Limb (tissue), 2 donors: ENCODE measurements around the gene OR52A5.
"Not testable (repeated sequence)": the region's sequence is repeated elsewhere in the genome, so short reads cannot be mapped to it uniquely, and the experiment has no call there.

Source experiments
- DNase-seq, 2 donors: peaks; one replicate each; pipeline ENCODE4 v3.0.0-alpha.2; 2016; ENCODE audit errors: extremely low spot score in 2 of 2

The OR52A5 gene

DNA sequence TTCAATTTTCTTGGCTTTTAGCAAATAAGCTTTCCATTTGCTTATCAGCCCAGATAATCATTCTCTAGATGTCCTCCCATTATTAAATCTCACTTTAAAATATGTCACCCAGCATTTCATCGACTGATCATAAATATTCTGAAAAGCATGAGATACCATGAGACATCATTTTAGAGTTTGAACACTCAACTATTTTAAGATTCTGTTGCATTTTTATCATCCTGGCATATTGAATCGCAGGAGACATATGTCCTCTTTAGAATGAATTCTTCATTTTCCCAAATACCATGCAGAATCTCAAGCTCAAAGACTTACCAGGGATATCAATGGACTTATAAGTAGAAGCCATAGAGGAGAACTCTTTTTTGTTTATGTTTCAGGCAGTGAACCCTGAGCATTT is at the start of gene OR52A5:
TSS of gene OR52A5 (minus strand) at position 361 of the 400 bp plus-strand sequence. CDS start 5,714 bp downstream, outside the sequence.
- DNase-seq: no peak

DNA sequence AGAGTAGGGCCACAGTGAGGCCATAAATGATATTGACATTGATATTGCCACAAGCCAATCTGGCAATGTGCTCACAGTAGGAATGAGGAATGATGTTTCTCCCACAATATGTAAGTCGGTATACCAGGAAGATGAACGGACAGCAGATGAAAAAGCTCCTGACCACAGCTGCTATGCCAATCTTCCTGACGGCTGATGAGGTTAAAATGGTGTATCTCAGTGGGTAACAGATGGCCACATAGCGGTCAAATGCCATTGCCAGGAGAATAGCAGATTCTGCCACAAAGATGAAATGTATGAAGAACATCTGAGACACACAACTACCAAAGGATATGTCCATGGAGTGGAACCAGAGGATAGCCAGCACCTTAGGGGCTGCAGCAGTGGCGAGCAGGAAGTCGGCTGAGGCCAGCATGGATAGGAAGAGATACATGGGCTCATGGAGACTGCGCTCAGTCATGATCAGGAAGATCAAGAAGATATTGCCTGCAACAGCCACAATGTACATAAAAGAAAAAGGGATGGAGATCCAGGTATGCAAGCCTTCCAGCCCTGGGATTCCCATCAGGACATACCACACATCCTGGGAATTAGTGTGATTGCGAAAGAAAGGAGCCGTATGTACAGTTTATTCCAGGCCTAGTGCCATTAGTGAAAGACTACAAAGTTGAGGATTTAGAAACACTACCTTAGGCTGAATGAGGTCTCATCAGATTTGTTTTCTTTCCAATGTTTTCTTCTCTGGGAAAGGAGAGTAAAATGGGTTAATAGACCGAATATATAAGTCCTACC is 40.1 kb upstream of the OR52A5 start:
- DNase-seq: no peak

DNA sequence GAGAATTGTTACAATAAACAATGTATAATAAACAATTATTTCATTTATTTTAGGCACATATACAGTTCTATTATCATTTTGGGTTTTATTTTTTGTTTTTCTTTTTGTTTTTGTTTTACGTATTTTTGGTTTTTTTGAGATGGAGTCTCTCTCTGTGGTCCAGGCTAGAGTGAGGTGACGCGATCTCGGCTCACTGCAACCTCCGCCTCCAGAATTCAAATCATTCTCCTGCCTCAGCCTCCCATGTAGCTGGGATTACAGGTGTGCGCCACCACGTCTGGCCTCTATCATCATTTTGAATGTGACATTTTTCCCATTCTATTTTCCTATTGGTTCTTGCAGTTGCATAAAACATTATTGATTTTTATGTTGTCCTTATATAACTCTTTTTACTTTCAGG is 36.8 kb upstream of the OR52A5 start:
- DNase-seq: no peak

DNA sequence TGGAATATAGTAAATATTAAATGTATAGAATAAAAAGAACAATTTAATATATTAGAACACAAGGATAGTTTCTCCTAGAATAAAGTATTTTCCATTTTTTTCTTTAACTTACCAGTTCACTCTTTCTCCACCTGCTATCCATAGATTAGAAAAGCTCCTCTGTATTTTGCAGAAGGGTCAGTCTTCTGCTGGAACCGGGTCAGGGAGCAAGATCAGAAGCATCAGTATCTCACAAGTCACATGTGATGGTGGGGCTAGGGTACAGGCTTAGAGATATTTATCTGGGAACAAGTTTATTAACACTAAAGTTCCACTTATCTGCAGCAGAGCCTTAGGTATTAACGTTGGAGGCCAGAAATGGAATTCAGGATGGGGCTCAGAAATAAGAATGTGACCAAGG is 33.7 kb upstream of the OR52A5 start:
- no peak for DNase-seq

DNA sequence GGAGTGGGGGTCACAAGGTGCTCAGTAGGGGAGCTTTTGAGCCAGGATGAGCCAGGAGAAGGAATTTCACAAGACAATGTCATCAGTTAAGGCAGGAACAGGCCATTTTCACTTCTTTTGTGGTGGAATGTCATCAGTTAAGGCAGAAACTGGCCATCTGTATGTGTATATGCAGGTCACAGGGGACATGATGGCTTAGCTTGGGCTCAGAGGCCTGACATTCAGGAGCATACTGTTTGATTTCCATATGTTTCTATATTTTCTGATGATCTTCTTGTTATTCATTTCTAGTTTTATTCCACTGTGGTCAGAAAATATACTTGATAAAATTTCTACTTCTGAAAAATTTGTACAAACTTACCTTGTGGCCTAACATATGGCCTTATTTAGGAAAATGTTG is 27.7 kb upstream of the OR52A5 start:
- not testable (repeated sequence) for DNase-seq

DNA sequence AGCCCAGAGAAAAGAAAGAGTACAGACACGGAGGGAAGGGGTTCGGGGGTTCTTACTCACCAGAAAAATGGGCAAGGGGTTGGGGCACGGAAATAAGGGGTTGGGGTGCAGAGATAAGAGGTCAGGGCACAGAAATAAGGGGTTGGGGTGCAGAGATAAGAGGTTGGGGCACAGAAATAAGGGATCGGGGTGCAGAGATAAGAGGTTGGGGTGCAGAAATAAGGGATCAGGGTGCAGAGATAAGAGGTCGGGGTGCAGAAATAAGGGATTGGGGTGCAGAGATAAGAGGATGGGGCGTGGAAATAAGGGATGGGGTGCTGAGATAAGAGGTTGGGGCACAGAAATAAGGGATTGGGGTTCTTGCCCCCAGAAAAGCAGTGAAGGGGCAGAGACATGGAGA is 26.7 kb upstream of the OR52A5 start:
- not testable (repeated sequence) for DNase-seq

DNA sequence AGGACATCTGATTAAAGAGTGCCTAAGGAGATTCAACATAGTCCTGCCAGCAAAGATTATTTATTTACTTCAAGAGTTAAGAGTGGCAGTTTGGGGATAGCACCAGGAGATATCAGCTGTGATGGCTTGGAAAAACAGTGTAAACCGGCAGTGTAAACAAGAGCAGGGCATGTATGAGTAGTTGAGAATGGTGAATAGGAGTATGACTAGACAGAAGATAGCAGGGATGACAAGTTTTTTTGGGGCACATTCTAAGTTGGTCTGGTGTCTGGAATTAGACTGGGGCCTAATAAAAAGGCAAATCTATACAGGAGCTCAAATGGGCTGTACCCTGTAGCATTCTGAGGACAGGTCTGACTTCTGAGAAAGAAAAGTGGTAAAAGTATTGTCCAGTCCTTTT is 22.9 kb upstream of the OR52A5 start:
- not testable (repeated sequence) for DNase-seq

DNA sequence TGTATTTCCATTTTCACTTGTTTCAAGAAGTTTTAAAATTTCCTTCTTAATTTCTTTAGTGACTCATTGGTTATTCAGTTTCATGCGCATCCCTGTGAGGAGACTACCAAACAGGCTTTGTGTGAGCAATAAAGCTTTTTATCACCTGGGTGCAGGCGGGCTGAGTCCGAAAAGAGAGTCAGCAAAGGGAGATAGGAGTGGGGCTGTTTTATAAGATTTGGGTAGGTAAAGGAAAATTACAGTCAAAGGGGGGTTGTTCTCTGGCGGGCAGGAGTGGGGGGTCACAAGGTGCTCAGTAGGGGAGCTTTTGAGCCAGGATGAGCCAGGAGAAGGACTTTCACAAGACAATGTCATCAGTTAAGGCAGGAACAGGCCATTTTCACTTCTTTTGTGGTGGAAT is 22.1 kb upstream of the OR52A5 start:
- not testable (repeated sequence) for DNase-seq

DNA sequence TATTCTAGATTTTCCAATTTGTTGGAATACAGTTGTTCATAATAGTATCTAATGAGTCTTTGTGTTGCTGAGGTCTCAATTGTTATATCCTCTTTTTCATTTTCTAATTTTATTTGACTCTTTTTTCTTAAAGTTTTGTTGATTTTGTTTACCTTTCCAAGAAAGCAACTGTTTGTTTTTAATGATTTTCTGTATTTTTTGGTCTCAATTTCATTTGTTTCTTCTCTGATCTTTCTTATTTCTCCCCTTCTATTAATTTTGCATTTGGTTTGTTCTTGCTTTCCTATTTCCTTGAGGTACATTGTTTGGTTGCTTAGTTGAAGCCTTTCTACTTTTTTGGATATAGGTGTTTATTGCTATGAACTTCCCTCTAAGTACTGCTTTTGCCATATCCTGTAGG is 21.6 kb upstream of the OR52A5 start:
- no peak for DNase-seq

DNA sequence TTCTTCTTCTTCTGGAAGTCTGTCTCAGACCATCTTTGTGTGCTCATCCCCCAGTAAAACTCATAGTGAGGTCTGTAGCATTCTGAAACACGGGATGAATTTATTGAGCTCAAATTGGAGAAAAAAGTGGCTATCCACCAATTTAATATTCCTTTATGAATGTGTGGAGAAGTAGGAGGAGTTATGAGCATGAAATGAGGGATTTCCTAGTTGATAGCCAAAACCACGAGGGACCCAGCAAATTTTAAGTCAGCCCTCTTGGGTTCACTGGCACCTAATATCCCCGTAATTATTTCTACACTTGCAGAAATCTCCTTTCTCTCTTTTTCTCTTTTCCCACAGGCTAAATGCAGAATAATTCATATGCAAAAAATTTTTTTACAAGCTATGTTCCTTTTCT is 16.5 kb upstream of the OR52A5 start, which contains the start of gene OR52A1:
TSS of gene OR52A1 (minus strand) at position 101 of the 400 bp plus-strand sequence. CDS start 2,388 bp downstream, outside the sequence.
- no peak for DNase-seq

DNA sequence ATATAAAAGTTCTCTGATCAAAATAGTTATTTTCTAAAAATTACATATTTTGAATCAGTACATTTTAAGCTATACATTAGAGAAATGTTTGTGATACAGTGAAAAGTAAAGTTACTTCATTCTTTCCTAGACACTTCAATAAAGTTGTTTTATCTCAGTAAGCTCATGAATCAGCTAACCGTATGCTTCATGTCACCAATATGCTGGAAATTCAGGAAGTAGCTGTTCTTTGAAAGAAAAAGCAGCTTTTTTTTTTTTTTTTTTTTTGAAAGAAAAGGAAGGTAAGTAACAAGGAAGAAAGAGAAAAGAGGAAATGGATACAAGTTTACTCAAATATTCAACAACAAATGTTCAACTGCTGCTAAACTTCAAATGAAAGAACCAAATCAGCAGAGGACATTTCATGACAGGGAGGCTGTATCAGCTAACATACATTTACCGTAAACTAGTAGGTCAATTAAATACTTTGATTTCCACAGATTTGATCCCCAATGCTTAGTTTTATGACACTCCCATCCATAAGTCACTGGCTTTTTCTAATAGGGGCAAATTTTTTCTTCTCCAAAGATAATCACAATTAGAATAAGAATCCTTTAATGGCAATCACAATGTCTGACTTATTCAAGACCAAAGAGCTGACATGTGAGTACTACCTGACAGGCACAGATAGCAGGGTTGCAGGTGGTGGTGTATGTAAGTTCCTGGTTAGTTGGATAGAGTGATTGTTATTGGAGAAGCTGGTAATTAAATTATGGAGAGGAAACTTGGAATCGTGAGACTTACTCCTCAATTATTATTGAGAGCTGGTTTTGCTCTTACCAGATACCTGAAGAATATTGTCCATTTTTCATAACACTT is 15.6 kb upstream of the OR52A5 start:
- DNase-seq: no peak

DNA sequence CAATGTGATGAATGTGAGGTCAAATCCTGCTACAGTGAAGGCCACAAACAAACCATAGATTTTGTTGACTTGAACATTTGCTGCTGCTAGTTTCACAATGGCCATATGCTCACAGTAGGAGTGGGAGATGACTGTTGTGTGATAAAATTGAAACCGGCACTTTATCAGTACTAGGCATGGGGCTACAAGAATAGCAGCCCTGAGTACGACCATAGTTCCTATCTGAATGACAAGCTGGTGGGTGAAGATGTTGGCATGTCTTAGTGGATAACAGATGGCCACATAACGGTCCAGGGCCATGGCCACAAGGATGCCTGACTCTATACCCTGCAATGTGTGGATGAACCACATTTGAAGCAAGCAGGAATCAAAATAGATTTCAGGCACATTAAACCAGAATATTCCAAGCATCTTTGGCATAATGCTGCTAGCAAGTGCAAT is 13.6 kb upstream of the OR52A5 start:
- no peak for DNase-seq

DNA sequence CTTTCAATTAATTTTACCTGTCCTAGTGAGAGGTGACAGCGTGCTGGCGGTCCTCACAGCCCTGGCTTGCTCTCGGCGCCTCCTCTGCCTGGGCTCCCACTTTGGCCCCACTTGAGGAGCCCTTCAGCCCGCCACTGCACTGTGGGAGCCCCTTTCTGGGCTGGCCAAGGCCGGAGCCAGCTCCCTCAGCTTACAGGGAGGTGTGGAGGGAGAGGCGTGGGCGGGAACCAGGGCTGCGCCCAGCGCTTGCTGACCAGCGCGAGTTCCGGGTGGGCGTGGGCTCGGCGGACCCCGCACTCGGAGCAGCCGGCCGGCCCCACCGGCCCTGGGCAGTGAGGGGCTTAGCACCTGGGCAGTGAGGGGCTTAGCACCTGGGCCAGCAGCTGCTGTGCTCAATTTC is 6.0 kb upstream of the OR52A5 start:
- DNase-seq: not testable (repeated sequence)

DNA sequence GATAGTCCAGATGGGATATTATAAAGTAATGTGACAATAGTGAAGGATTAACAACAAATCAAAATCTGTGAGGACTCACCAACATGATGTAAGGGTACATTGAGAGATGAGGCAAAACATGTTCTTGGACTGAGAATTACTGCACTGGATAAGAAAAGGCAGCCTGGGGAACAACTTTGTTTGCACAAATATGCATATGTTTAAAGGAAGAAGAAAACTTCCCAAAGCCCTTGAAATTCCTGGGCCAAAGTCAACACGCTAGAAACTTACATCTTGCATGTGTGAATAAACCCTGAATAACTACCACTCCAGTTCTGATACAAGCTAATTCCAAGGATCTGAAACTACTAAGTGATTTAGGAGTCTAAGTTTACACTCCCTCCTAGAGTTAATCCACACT is 1.1 kb downstream of the OR52A5 start:
- DNase-seq: no peak

DNA sequence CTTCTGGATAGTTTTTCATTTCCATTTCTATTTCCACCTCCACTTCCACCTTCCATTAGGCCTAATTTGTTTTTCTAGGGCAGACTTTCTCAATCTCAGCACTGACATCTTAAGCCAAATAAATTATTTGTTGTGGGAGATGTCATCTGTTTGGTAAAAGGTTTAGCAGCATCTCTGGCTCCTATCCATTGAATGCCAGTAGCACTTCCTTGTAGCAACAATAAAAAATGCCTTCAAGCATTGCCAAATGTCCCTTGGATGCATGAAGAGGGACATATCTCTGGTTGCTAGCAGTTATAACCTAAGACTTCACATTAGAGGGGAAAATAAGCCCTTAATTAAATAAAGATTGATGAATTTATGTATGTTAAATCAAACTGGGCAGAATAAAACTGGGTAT is 1.9 kb downstream of the OR52A5 start:
- no peak for DNase-seq

DNA sequence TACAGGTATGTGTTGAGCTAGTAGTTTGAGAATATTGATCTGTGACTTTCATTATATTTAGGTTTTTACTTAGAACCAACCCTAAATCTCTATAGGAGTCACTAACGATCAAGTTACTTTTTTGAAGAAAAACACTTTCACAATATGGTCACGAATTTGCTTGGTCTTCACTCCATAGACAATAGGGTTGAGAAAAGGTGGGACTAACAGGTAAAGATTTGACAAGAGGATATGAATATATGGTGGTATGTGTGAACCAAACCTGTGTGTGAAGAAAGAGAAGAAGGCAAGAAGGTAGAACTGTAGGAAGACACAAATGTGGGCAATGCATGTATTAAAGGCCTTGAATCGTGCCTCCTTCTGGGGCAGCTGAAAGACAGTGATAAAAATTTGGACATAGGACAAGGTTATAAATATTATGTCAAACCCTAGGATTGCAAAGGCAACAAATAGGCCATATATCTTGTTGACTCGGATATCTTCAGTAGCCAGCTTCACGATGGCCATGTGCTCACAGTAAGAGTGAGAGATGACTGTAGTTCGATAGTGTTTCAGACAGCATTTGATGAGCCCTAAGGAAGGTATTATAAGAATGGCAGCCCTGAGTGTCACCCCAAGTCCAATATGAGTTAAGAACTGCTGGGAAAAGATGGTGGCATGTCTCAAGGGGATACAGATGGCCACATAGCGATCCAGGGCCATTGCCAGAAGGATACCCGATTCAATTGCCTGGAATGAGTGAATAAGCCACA is 6.4 kb downstream of the OR52A5 start:
- DNase-seq: no peak

DNA sequence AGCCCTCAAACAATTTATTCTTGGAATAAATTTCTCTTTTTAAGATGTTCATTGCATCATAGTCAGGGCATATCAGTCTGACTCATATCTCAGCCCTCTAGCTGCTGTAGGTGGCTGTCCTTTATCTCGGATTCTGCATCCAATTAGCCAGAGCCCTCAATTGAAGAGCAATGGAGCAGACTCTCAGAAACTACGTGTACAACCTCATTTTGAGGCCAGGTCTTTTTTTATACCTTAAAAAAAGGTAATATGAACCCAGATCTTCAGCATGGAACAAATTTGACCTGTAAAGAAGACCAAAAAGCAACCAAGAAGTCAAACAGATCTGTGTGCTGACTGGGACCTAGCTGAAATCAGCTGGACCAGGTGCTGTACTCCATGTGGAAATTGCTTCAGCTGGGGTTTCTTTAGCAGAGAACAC is 8.7 kb downstream of the OR52A5 start:
- no peak for DNase-seq

DNA sequence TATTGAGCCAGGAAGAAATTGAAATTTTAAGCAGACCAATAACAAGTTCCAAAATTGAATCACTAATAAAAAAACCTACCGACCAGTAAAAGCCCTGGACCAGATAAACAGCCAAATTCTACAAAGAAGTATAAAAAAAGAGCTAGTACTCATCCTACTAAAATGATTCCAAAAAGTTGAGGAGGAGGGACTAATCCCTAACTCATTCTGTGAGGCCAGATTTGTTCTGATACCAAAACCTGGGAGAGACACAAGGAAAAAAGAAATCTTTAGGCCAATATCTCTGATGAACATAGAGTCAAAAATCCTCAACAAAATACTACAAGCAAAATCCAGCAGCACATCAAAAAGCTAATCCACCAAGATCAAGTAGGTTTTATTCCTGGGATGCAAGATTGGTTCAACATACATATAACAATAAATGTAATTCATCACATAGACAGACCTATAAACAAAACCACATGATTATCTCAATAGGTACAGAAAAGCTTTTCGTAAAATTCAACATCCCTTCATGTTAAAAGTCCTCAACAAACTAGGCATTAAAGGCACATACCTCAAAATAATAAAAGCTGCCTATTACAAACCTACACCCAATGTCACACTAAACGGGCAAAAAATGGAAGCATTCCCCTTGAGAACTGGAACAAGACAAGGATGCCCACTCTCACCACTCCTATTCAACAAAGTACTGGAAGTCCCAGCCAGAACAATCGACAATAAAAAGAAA is 13.1 kb downstream of the OR52A5 start:
- no peak for DNase-seq

DNA sequence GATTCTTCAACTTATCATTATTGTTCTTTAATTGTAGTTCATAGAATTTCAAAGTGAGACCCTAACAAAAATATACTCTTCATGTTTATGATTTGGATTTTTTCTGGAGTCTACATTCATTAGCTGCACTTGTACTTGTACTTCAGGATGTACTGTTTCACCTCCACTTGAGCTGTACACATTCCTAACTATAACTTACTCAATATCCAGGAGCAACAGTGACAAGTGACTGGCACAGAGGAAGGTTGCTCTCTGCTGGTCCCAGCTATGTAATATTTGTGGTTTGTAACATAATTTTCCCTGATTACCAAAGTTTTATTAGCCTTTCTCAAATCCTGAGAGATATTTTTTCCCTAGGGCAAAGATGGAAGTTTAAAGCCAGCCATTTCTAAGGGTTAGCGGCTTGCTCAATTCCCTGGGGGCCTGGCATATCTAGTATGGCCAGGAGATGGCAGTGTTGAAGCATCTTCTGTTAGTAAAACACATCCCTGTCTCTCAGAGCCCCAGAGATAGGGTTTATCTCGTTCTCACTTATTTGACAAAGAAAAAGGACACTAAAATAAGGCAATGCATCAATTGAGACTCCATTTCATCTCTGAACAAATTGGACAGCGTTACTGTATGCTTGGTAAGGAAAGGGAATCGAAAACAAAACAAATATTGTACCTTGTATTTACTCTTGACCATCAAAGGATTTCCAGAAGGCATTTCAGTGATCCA is 14.2 kb downstream of the OR52A5 start:
- peak; percentile 50 to 79 for DNase-seq

DNA sequence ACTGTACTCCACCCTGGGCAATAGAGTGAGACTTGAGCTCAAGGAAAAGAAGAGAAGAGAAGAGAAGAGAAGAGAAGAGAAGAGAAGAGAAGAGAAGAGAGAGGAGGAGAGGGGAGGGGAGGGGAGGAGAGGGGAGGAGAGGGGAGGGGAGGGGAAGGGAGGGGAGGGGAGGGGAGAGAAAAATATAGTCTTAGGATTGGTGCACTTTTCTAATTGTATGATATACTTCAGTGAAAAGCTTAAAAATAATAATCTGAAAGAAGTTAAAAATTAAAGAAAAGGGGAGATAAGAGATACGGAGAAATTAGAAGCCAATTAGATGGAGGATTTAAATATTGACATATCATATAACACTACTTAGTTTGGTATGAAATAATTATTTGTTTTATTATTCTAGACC is 19.3 kb downstream of the OR52A5 start:
- DNase-seq: no peak
